Prostate gland (tissue), 2 donors: ENCODE results near the gene TMC2.

Experiments
- CTCF ChIP-seq, 4 experiments: fragments of 200-600 bp in 2 of 4; fragments of 450-650 bp in 2 of 4; sonication (generic) in 2 of 4; IDR thresholded peaks; 1 replicate in 3 of 4; 2 replicates in 1 of 4; pipeline ENCODE4 v1.5.1; 2016 to 2019; ENCODE audit warnings: antibody characterized with exemption in 4 of 4, mild to moderate bottlenecking in 2 of 4, moderate library complexity in 2 of 4
- POLR2A ChIP-seq: fragments of 450-650 bp; IDR thresholded peaks from one replicate; pipeline ENCODE4 v1.6.1; 2016; ENCODE audit warnings: antibody characterized with exemption, mild to moderate bottlenecking

GRCh38 chr20:2654831-2655230, 118.5 kb downstream of the TMC2 start:
- no peak for TF ChIP-seq POLR2A
- no peak for TF ChIP-seq CTCF (IDR thresholded peaks at IDR 0.05)
